TTC549 (cell line): ENCODE data around the gene LGALS8.

Source experiments
- FAIRE-seq: peaks from 2 replicates; lab custom pipeline; 2012; peaks lifted over from hg19 to GRCh38; lab: Jason Lieb, UNC

LGALS8 gene

GRCh38 chr1:236509203-236509602 lies 14.6 kb upstream of the LGALS8 start:
- no peak for FAIRE-seq

DNA sequence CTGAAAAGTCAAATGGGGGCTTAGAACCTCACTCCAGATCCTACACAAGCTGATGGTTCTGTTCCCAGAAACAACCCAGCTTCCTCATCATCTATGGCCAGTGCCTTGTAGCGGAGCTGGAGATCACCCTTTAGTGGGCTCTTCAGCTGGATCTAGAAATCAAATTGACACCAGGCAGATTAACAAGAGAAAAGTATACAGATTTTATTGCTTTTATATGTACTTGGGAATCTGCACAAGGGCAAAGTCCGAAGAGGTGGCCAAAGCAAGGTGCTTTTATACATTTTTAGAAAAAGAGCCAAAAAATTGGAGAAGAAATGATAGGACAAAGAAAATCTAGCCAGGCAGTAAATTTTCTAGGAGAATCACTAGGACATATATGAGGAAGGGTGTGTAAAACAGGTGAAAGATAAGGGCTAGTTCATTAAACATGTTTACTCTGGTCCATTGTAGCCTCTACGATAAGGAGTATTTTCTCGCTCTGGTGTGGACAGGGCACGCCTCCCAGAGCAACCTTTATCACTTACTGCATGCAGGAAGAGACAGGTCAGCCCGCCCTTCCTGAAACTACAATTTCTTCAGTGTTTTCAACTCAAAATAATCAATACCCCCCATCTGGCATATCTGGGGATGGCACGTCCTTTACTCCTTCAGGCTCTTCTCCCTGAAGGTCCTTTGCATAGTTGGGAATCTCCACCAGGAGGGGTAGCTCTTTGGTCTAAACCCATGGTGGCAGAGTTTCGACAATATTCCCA lies 14.0 kb upstream of the LGALS8 start:
- no peak for FAIRE-seq

DNA sequence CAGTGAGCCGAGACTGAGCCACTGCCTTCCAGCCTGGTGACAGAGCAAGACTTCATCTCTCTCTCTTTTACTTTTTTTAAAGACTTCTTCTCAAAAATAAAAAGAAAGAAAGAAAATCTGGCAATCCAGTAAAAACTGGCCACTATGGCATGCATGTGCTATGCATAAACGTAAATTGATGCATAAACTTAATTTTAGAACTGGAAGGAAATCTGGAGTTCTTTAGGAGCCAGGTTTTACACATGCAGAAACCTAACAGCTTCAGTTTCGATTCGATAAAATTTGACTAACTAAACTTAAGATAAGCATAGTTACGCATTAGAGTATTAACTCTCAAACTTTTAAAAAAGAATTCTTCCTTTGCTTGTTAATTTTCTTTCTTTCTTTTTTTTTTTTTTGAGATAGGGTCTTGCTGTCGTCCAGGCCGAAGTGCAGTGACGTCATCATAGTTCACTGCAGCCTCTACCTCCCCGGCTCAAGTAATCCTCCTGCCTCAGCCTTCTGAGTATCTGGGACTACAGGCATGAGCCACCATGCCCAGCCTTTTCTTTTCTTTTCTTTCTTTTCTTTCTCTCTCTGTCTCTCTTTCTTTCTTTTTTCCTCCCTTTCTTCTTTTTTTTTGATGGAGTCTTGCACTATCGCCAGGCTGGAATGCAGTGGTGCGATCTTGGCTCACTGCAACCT lies 11.9 kb upstream of the LGALS8 start:
- FAIRE-seq, result peak; percentile 13

DNA sequence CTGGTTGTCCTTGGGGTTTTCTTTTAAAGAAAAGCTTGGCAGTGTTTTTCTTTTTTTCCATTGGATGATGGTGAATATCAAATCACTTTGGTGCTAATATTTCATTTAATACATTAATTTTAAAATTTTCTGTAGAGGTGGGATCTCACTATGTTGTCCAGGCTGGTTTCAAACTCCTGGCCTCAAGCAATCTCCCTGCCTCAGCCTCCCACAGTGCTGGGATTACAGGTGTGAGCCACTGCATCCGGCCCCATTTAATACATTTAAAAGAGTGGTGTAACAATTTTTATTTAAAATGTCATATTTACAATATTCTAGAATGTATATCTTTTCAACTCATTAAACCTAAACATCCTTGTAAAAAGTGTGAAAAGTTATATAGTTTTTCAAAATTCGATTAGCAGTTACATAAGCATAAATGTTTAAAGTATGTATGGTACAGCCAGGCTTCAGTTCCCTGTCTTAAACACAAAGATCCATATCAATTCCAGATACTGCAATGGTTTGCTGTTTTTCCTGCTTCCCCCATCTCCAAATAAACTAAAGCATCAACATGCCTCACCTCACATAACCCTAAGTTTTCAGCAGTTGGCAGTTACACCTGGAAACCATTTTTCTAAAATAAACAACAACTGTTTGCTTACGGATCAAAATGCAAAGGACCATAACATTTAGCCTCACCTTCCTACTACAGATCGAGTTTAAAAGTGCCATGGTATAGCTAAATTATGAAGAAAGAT lies 8.9 kb upstream of the LGALS8 start:
- FAIRE-seq, result peak; percentile 82

GRCh38 chr1:236515443-236515958 lies 8.3 kb upstream of the LGALS8 start:
- FAIRE-seq, result peak; percentile 22

GRCh38 chr1:236516929-236517704 lies 6.7 kb upstream of the LGALS8 start:
- FAIRE-seq, result peak; percentile 77

GRCh38 chr1:236518322-236518721 lies 5.5 kb upstream of the LGALS8 start:
- no peak for FAIRE-seq

- FAIRE-seq, result no peak
These were observed 3.3 kb upstream of the LGALS8 start for GRCh38 chr1:236520445-236521005.

DNA sequence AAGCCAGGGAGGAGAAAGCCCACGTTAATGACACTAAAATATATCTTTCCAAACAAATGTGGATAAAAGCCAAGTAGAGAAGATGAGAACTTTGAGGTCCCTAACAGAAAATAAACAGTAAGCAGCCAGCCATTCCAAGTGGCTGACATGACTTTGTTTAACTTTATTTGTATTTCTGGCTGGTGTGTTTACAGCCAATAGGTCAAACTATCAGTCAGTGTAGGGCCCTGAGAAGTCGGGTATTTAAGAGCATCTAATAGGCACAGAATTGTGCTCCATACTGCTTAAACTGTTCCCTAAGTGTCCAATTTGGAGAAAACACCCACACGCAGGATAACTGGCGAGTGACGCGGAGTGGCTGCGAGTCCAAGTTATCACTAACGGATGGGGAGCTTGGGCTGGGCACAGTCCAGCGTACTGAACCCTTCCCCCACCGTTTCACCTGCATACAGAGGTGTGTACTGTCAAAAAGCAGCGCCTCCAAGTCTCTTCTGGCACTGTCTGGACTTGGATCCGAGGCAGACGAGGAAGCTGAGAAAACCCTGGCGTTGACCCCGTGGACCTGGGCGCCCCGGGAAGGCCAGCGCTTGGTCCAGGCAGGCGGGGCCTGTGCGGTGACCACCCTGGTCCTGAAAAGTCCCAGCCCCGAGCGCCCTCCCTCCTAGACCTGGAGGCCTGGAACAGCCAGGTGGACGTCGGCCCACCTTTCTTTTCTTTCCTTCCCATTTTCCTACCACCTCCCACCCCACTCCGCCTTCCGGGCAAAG lies 662 bp upstream of the LGALS8 start:
- peak; percentile 47 for FAIRE-seq

GRCh38 chr1:236524142-236524894 lies 536 bp downstream of the LGALS8 start:
- FAIRE-seq, result peak; percentile 66

- no peak for FAIRE-seq
These were observed 1.1 kb downstream of the LGALS8 start for GRCh38 chr1:236524895-236525184.

DNA sequence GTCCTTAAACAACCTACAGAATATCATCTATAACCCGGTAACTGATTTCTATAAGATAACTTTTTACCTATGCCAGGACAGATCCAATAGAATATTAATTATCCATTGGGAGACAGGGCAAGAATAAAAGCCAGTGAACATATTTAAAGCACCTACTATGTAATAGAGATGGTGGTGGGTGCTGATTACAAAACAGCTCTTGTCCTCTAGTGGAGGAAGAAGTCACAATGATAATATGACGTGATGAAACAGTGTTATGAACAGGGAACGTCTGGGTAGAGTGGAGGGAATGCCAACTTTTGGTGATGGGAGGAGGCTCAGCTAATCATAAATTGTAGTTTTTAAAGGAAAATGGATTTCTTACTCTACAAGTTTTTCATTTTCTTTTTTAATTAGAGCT lies 2.3 kb downstream of the LGALS8 start:
- no peak for FAIRE-seq

GRCh38 chr1:236530286-236530685 lies 6.5 kb downstream of the LGALS8 start:
- no peak for FAIRE-seq

- no peak for FAIRE-seq
These were observed 7.2 kb downstream of the LGALS8 start for GRCh38 chr1:236530959-236531358.

- FAIRE-seq, result no peak
These were observed 9.1 kb downstream of the LGALS8 start for GRCh38 chr1:236532850-236533249.

GRCh38 chr1:236534151-236534651 lies 10.4 kb downstream of the LGALS8 start:
- FAIRE-seq, result no peak

- peak; percentile 77 for FAIRE-seq
These were observed 11.4 kb downstream of the LGALS8 start for GRCh38 chr1:236535190-236535589.

GRCh38 chr1:236535662-236536161 lies 11.9 kb downstream of the LGALS8 start:
- FAIRE-seq, result no peak

DNA sequence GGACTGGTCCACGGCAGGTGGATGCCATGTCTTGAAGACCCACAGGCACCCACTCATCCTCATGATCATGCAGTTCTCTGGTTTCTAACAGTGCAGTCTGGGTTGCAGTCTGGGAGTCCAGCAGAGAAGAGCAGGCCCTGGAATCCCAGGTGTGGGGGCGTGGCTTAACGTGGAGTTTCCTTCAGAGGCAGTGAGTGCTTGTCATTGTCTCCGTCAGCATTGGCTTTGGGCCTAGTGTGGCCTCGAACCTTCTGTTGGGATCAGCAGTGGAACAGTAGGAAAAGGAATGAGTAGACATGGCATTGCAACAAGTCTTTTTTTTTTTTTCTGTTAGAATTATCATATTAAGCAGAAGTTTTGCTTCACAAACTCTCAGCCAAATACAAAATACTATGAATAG lies 12.8 kb downstream of the LGALS8 start:
- FAIRE-seq, result no peak

GRCh38 chr1:236540813-236541465 lies 17.2 kb downstream of the LGALS8 start:
- no peak for FAIRE-seq
